HG02943 (cell line): ENCODE results near the gene ZNF341.

Experiments used
- ATAC-seq: cut with Tn5 transposase; IDR thresholded peaks from one replicate; pipeline ENCODE4 v1.9.1; 2021; ENCODE audit warnings: mild to moderate bottlenecking, low read depth, moderate library complexity; ENCODE audit not compliant: unreplicated experiment

Gene ZNF341

GRCh38 chr20:33820362-33820761, 88.6 kb downstream of the ZNF341 start:
- no peak for ATAC-seq

- no peak for ATAC-seq
Measured at GRCh38 chr20:33821270-33821836, 89.6 kb downstream of the ZNF341 start.

GRCh38 chr20:33822423-33822822, 90.6 kb downstream of the ZNF341 start:
- ATAC-seq: no peak

GRCh38 chr20:33822991-33823390, 91.2 kb downstream of the ZNF341 start:
- no peak for ATAC-seq

GRCh38 chr20:33824852-33825251, 93.1 kb downstream of the ZNF341 start:
- no peak for ATAC-seq

- ATAC-seq: no peak
Measured at GRCh38 chr20:33825340-33826269, 93.8 kb downstream of the ZNF341 start.

GRCh38 chr20:33826270-33826897, 94.6 kb downstream of the ZNF341 start:
- no peak for ATAC-seq

GRCh38 chr20:33827109-33827508, 95.3 kb downstream of the ZNF341 start:
- ATAC-seq: no peak

- no peak for ATAC-seq
Measured at GRCh38 chr20:33827634-33828325, 96.0 kb downstream of the ZNF341 start.

GRCh38 chr20:33828326-33828844, 96.6 kb downstream of the ZNF341 start:
- no peak for ATAC-seq

GRCh38 chr20:33828967-33829560, 97.3 kb downstream of the ZNF341 start:
- ATAC-seq: no peak

- no peak for ATAC-seq
Measured at GRCh38 chr20:33829636-33830035, 97.8 kb downstream of the ZNF341 start.

GRCh38 chr20:33830371-33830770, 98.6 kb downstream of the ZNF341 start:
- ATAC-seq: no peak

- ATAC-seq: no peak
Measured at GRCh38 chr20:33832103-33832804, 100.5 kb downstream of the ZNF341 start.

- no peak for ATAC-seq
Measured at GRCh38 chr20:33833333-33833732, 101.5 kb downstream of the ZNF341 start.

GRCh38 chr20:33835615-33836172, 103.9 kb downstream of the ZNF341 start:
- no peak for ATAC-seq

GRCh38 chr20:33836277-33836676, 104.5 kb downstream of the ZNF341 start:
- no peak for ATAC-seq

GRCh38 chr20:33837096-33837830, 105.5 kb downstream of the ZNF341 start:
- ATAC-seq: no peak
